K562 (cell line): Measurements from ENCODE around the gene RCBTB1. TPM values are rescaled to one million over a fixed set of nuclear protein-coding genes. Genes with fewer than 3 reads are reported as not detected.

Experiments
- ATAC-seq: fragments of 200-7000 bp; cut with Tn5 transposase; 3 replicates; pipeline ENCODE4 v1.9.1; 2020; ENCODE audit warnings: moderate library complexity
- BruUV-seq: library from RNA; stranded (reverse); fragments of 400-500 nt; replicated peaks from 2 replicates; lab custom pipeline; 2021; lab: Mats Ljungman, UMichigan
- CTCF ChIA-PET: fragments of 300-600 bp; formaldehyde crosslinking; extraction: SDS; loops from one replicate; lab custom pipeline; 2021; ENCODE audit warnings: low intra/inter-chr PET ratio; lab: Yijun Ruan, JAX
- POLR2A ChIA-PET: fragments of 300-600, 350-650 bp; sonication (Branson Sonifier 250); formaldehyde crosslinking; extraction: SDS; loops from one replicate; lab custom pipeline; 2021; ENCODE audit warnings: antibody characterized with exemption, inconsistent platforms; lab: Yijun Ruan, JAX
- DNase-seq, 4 experiments: peaks; one replicate each; pipeline versions ENCODE4 v3.0.0 to v3.0.0-alpha.2; 2011 to 2018; ENCODE audit warnings: low spot score in 3 of 4, mixed read lengths in 3 of 4; ENCODE audit errors: extremely low read depth in 1 of 4
- FAIRE-seq: peaks from 2 replicates; lab custom pipeline; 2011; peaks lifted over from hg19 to GRCh38; lab: Jason Lieb, UNC
- H2AFZ ChIP-seq: 2 replicates; pipeline ENCODE4 v1.6.0; 2011; ENCODE audit warnings: low read depth, low read length, control low read depth, inconsistent platforms
- H3K27ac ChIP-seq: fragments of 200-600 bp; 3 replicates; pipeline ENCODE4 v1.8.0; 2011; ENCODE audit warnings: low read depth, mild to moderate bottlenecking, control low read depth, inconsistent platforms, low read length, moderate library complexity, mixed read lengths; ENCODE audit errors: extremely low read depth
- H3K27me3 ChIP-seq, 2 experiments: fragments of 300-600 bp in 1 of 2; 2 replicates in 1 of 2; 3 replicates in 1 of 2; pipeline versions ENCODE4 v1.6.0 to v1.8.0; 2011; ENCODE audit warnings: inconsistent platforms in 2 of 2, low read length in 2 of 2, mild to moderate bottlenecking in 1 of 2, mixed read lengths in 1 of 2, moderate library complexity in 1 of 2; ENCODE audit not compliant: control insufficient read depth in 2 of 2, insufficient read depth in 2 of 2
- H3K36me3 ChIP-seq: fragments of 300-600 bp; 3 replicates; pipeline ENCODE4 v1.8.0; 2011; ENCODE audit warnings: mild to moderate bottlenecking, low read length, inconsistent platforms; ENCODE audit not compliant: control insufficient read depth, insufficient read depth
- H3K4me1 ChIP-seq, 2 experiments: fragments of 200-600 bp in 1 of 2; replicated peaks in 1 of 2; 2 replicates in 1 of 2; 3 replicates in 1 of 2; pipeline versions ENCODE4 v1.5.1 to v1.8.0; 2011; ENCODE audit warnings: inconsistent platforms in 2 of 2, low read length in 2 of 2, mild to moderate bottlenecking in 1 of 2, mixed read lengths in 1 of 2, moderate library complexity in 1 of 2; ENCODE audit not compliant: control insufficient read depth in 2 of 2, insufficient read depth in 2 of 2
- H3K4me2 ChIP-seq: 2 replicates; pipeline ENCODE4 v1.6.1; 2011; ENCODE audit warnings: low read length, control low read depth, inconsistent platforms, mixed read lengths; ENCODE audit not compliant: insufficient read depth
- H3K4me3 ChIP-seq: fragments of 200-600 bp; sonication (generic), shearing (Covaris generic); 2 replicates; pipeline ENCODE4 v1.5.1; 2016; ENCODE audit warnings: control low read depth, inconsistent platforms
- H3K79me2 ChIP-seq: fragments of 200-600 bp; 3 replicates; pipeline ENCODE4 v1.8.0; 2011; ENCODE audit warnings: low read length, inconsistent platforms; ENCODE audit not compliant: control insufficient read depth, insufficient read depth
- H3K9ac ChIP-seq, 2 experiments: 2 replicates each; pipeline versions ENCODE4 v1.6.0 to v1.6.1; 2011; ENCODE audit warnings: low read depth in 2 of 2, low read length in 2 of 2, control low read depth in 1 of 2, inconsistent platforms in 1 of 2, mild to moderate bottlenecking in 1 of 2, mixed read lengths in 1 of 2; ENCODE audit not compliant: insufficient read depth in 1 of 2
- H3K9me1 ChIP-seq: one replicate; pipeline ENCODE4 v1.6.0; 2011; ENCODE audit warnings: inconsistent platforms, mild to moderate bottlenecking, low read length, moderate library complexity; ENCODE audit not compliant: control insufficient read depth, insufficient read depth
- H3K9me3 ChIP-seq: replicated peaks from 2 replicates; pipeline ENCODE4 v1.5.1; 2011; ENCODE audit warnings: low read depth, low read length, inconsistent platforms; ENCODE audit not compliant: control insufficient read depth, insufficient read depth
- H4K20me1 ChIP-seq: replicated peaks from 2 replicates; pipeline ENCODE4 v1.6.1; 2011; ENCODE audit warnings: low read length, inconsistent platforms, mixed read lengths; ENCODE audit not compliant: control insufficient read depth, insufficient read depth
- CEBPB ChIP-seq: fragments of 450-650 bp; IDR thresholded peaks from 2 replicates; pipeline ENCODE4 v1.6.1; 2016; ENCODE audit warnings: missing genetic modification characterization, missing compliant biosample characterization
- MEF2D ChIP-seq: conservative IDR thresholded peaks from 2 replicates; pipeline ENCODE4 v1.6.1; 2016; ENCODE audit warnings: low read depth, missing genetic modification characterization, missing compliant biosample characterization
- MTA1 ChIP-seq: fragments of 450-650 bp; IDR thresholded peaks from 2 replicates; pipeline ENCODE4 v1.6.1; 2017; ENCODE audit warnings: borderline replicate concordance
- MYNN ChIP-seq, 2 experiments: sonication (generic); formaldehyde crosslinking in 1 of 2; IDR thresholded peaks; 2 replicates each; pipeline versions ENCODE4 v1.5.0 to v1.6.1; 2016 to 2020; ENCODE audit warnings: antibody characterized with exemption in 1 of 2, missing genetic modification reagents in 1 of 2
- ZNF407 ChIP-seq: fragments of 450-650 bp; IDR thresholded peaks from 2 replicates; pipeline ENCODE4 v1.6.1; 2016; ENCODE audit warnings: low read depth
- ZNF695 ChIP-seq: fragments of 450-650 bp; formaldehyde crosslinking; IDR thresholded peaks from 2 replicates; pipeline ENCODE4 v1.4.0; 2020; ENCODE audit warnings: mild to moderate bottlenecking, moderate library complexity
- WGBS: fragments of 100-300 bp; shearing (Covaris generic); methylation state at CpG from one replicate; pipeline ENCODE4 v1.1.6; 2016; ENCODE audit warnings: low coverage, mixed read lengths; ENCODE audit not compliant: insufficient coverage; ENCODE audit errors: missing lambda C conversion rate; 5-methylcytosine and 5-hydroxymethylcytosine counted together
- in situ Hi-C: fragments of 300-500 bp; cut with MboI; formaldehyde crosslinking; loops from 4 replicates; pipeline ENCODE4 v1.15.0; 2018; ENCODE audit warnings: inconsistent platforms, mixed read lengths
- intact Hi-C: fragments of 100-400 bp; cut with micrococcal nuclease; formaldehyde crosslinking; loops from 2 replicates; pipeline ENCODE4 v1.14.2; 2022
- polyA plus RNA-seq, 8 experiments: library from polyadenylated mRNA; depleted of rRNA in 4 of 8; stranded (reverse) in 5 of 8; unstranded in 3 of 8; fragments of >200 nt; fragmentation: Nextera tagmentation in 2 of 8; fragmentation: Illumina TruSeq in 1 of 8; extraction: Ambion mirVana in 2 of 8; extraction: Trizol in 1 of 8; gene quantifications; 2 replicates each; pipeline versions ENCODE4 v1.2.1 to v1.2.3, GENCODE V29; 2011 to 2014; ENCODE audit warnings: inconsistent platforms in 1 of 8, missing spikeins in 1 of 8
- total RNA-seq, 7 experiments: library from RNA; depleted of rRNA in 6 of 7; stranded (reverse); fragments of >200 nt in 6 of 7; fragmentation: Illumina TruSeq in 2 of 7; extraction: Trizol in 2 of 7; gene quantifications; 2 replicates each; pipeline versions ENCODE4 v1.2.1 to v1.2.3, GENCODE V29; 2011 to 2021; ENCODE audit warnings: low replicate concordance in 1 of 7

RCBTB1 gene
- total and polyA plus RNA-seq, 9 of the 15 experiments (the other 6 are each of a cell fraction or from before 2014, with no cell fraction given) = 4.0 to 11.3 (median 8.4) TPM

- FAIRE-seq (no peak), ATAC-seq (no peak), DNase-seq (no peak)
- Histone ChIP-seq H4K20me1 (no peaks in the 10 kb centered on the region), H2AFZ (no peak overlapping the region), H3K4me3 (no peak overlapping the region), H3K27ac (no peak overlapping the region), H3K9me1 (no peaks in the 10 kb centered on the region), H3K9ac (no peak overlapping the region), H3K4me2 (no peak overlapping the region), H3K36me3 (no peaks in the 10 kb centered on the region), H3K27me3 (no peaks in the 10 kb centered on the region), H3K9me3 (no peaks in the 10 kb centered on the region), H3K4me1 (peaks cover 0 to 11% of the 10 kb centered on the region in 2 experiments; a peak in 2 of 5 replicates), H3K79me2 (no peaks in the 10 kb centered on the region)
- intact Hi-C loops = no loop called here
- CTCF ChIA-PET = no interaction called here
- in situ Hi-C loops = no loop called here
- TF ChIP-seq MEF2D (peak; percentile 80), MYNN (IDR thresholded peaks at IDR 0.05) (no peak), MYNN (CRISPR knock-in tag; IDR thresholded peaks at IDR 0.05) (no peak)
- BruUV-seq = no TSS peak
- POLR2A ChIA-PET = interaction anchor here (0.6 kb wide), 1 partner anchor 38 kb away, joined by 3 read pairs; no protein-coding TSS in a partner anchor
- WGBS = 11% methylated on average over 10 of the region's 11 CpGs
Measured at GRCh38 chr13:49622174-49622946, 37.0 kb upstream of the RCBTB1 start.

GRCh38 chr13:49620170-49620621, 34.8 kb upstream of the RCBTB1 start:
- DNase-seq (no peak), FAIRE-seq (no peak), ATAC-seq (peak; percentile 59)
- CTCF ChIA-PET = no interaction called here
- Histone ChIP-seq H3K36me3 (no peaks in the 10 kb centered on the region), H3K9me1 (no peaks in the 10 kb centered on the region), H3K4me2 (peak overlapping the region; percentile 49), H3K4me3 (no peak overlapping the region), H2AFZ (peak overlapping the region; percentile 75), H3K79me2 (no peaks in the 10 kb centered on the region), H4K20me1 (no peaks in the 10 kb centered on the region), H3K9me3 (no peaks in the 10 kb centered on the region), H3K4me1 (peaks cover 0 to 5% of the 10 kb centered on the region in 2 experiments; a peak in 2 of 5 replicates), H3K9ac (peak overlapping the region in 1 of 2 experiments; percentile 86; a peak in 2 of 4 replicates), H3K27ac (no peak overlapping the region), H3K27me3 (no peaks in the 10 kb centered on the region)
- no TSS peak for BruUV-seq
- in situ Hi-C loops (no loop called here), intact Hi-C loops (no loop called here)
- POLR2A ChIA-PET = interaction anchor here (0.7 to 1.1 kb wide), 2 partner anchors 10 to 13 kb away, joined by 3 to 4 read pairs; no protein-coding TSS in a partner anchor
- WGBS = 16% methylated on average over 20 of the region's 22 CpGs
- TF ChIP-seq MTA1 (no peak), CEBPB (tag) (no peak), ZNF407 (peak; percentile 85), ZNF695 (no peak)
